Panc1 (cell line): ENCODE data around the gene TLCD2. TPM values are rescaled to one million over a fixed set of nuclear protein-coding genes. Genes with fewer than 3 reads are reported as not detected.
"Not testable (repeated sequence)": the region's sequence is repeated elsewhere in the genome, so short reads cannot be mapped to it uniquely, and the experiment has no call there.

Experiments
- ATAC-seq: fragments of 200-7000 bp; cut with Tn5 transposase; 2 replicates; pipeline ENCODE4 v1.9.1; 2020; ENCODE audit warnings: mild to moderate bottlenecking, moderate library complexity
- BruUV-seq: library from RNA; stranded (reverse); fragments of 400-500 nt; replicated peaks from 2 replicates; lab custom pipeline; 2021; lab: Mats Ljungman, UMichigan
- CTCF ChIA-PET: fragments of 300-600 bp; sonication (Branson Sonifier 250); formaldehyde crosslinking; loops from one replicate; lab custom pipeline; 2022; ENCODE audit warnings: antibody characterized with exemption; lab: Charles Lee
- POLR2A ChIA-PET: fragments of 300-600 bp; sonication (Branson Sonifier 250); formaldehyde crosslinking; loops from one replicate; lab custom pipeline; 2022; ENCODE audit warnings: antibody characterized with exemption; lab: Charles Lee
- DNase-seq: peaks from one replicate; pipeline ENCODE4 v3.0.0-alpha.2; 2010; ENCODE audit warnings: low read depth, low spot score
- H3K27ac ChIP-seq: 2 replicates; pipeline ENCODE4 v1.5.1; 2011; ENCODE audit warnings: mild to moderate bottlenecking, low read length, inconsistent platforms
- H3K27me3 ChIP-seq: fragments of 200-500 bp; sonication (Bioruptor generic); 2 replicates; pipeline ENCODE4 v1.6.0; 2014; ENCODE audit warnings: low read length, inconsistent platforms; ENCODE audit not compliant: control insufficient read depth, insufficient read depth
- H3K36me3 ChIP-seq: fragments of 200-500 bp; sonication (Bioruptor generic); 2 replicates; pipeline ENCODE4 v1.5.1; 2014; ENCODE audit warnings: inconsistent platforms, mild to moderate bottlenecking, low read length, moderate library complexity; ENCODE audit not compliant: control insufficient read depth, insufficient read depth
- H3K4me1 ChIP-seq: 2 replicates; pipeline ENCODE4 v1.5.1; 2011; ENCODE audit warnings: inconsistent platforms, mild to moderate bottlenecking, low read length, moderate library complexity; ENCODE audit not compliant: control insufficient read depth, insufficient read depth
- H3K4me3 ChIP-seq, 2 experiments: 2 replicates each; pipeline ENCODE4 v1.5.1; 2011 to 2012; ENCODE audit warnings: low read depth in 2 of 2, low read length in 2 of 2, mild to moderate bottlenecking in 2 of 2, inconsistent platforms in 1 of 2, moderate library complexity in 1 of 2
- H3K9me3 ChIP-seq: fragments of 200-500 bp; sonication (Bioruptor generic); 2 replicates; pipeline ENCODE4 v1.5.1; 2014; ENCODE audit warnings: low read depth, mild to moderate bottlenecking, inconsistent platforms, low read length, moderate library complexity; ENCODE audit not compliant: control insufficient read depth, insufficient read depth
- POLR2AphosphoS5 ChIP-seq: IDR thresholded peaks from 2 replicates; pipeline ENCODE4 v1.6.1; 2012; ENCODE audit warnings: mild to moderate bottlenecking, low read depth, low read length, moderate library complexity
- SIN3A ChIP-seq: IDR thresholded peaks from 2 replicates; pipeline ENCODE4 v1.6.1; 2012; ENCODE audit warnings: low read depth, mild to moderate bottlenecking, low read length, moderate library complexity, borderline replicate concordance; ENCODE audit not compliant: insufficient read depth
- TCF7L2 ChIP-seq: IDR thresholded peaks from 2 replicates; pipeline ENCODE4 v1.6.1; 2011; ENCODE audit warnings: mild to moderate bottlenecking, low read depth, low read length, inconsistent platforms
- in situ Hi-C: cut with HindIII; loops from 2 replicates; pipeline ENCODE4 v1.10.0; 2016; ENCODE audit warnings: low sequenced_read_pairs, low pct_unique_long_range_greater_than_20kb
- intact Hi-C: fragments of 100-400 bp; cut with micrococcal nuclease; formaldehyde crosslinking; loops from one replicate; pipeline ENCODE4 v1.10.0; 2022; ENCODE audit not compliant: unreplicated experiment
- total RNA-seq: library from RNA; stranded (reverse); gene quantifications from one replicate; pipeline ENCODE4 v1.2.1, GENCODE V29; 2021; ENCODE audit not compliant: unreplicated experiment
- TF ChIP-seq, protein P1 (sequence below), 2 experiments: IDR thresholded peaks; 2 replicates each; pipeline ENCODE4 v1.6.1; 2011 to 2012; ENCODE audit warnings: low read depth in 2 of 2, control low read depth in 1 of 2, low read length in 1 of 2, mild to moderate bottlenecking in 1 of 2, moderate library complexity in 1 of 2; ENCODE audit not compliant: insufficient read depth in 1 of 2
- TF ChIP-seq, protein P2 (sequence below): fragments of 450-650 bp; IDR thresholded peaks from 2 replicates; pipeline ENCODE4 v1.5.1; 2017; ENCODE audit warnings: mild to moderate bottlenecking

The TLCD2 gene
- total RNA-seq, 1 experiment from 2014 or later, result 7.0 TPM

DNA sequence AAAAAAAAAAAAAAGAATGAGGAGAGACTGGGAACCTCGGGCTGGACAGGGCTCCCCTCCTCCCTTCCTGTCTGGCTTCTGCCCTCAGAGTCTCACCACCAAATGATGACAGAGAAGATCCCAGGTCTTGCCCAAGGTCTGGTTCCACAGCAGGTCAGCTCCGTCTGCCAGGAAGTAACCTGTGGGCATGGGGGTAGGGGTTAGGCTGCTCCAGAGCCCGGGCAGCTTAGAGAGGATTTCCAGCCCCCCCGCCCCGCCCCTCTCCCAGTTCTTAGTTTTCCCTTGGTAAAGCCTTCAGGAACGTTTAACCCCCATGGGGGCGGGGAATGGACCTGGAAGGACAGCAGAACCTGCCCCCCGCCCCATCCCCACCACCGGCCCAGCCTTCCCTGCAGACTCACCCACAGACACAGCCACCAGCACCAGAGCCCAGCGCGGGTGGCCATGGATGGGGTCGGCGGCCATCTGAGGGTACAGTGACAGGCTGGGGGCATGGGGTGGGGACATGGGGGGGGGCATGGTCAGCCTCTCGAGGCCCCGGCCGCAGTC, 700 bp downstream of the TLCD2 start:
- ChIA-PET CTCF (no interaction called here), POLR2A (no interaction called here)
- in situ Hi-C loops (no loop called here), intact Hi-C loops (no loop called here)
- H3K27ac ChIP-seq, result peak overlapping the region; percentile 51; the same call in 1 of the 2 replicates
- TF ChIP-seq, protein P1, sequence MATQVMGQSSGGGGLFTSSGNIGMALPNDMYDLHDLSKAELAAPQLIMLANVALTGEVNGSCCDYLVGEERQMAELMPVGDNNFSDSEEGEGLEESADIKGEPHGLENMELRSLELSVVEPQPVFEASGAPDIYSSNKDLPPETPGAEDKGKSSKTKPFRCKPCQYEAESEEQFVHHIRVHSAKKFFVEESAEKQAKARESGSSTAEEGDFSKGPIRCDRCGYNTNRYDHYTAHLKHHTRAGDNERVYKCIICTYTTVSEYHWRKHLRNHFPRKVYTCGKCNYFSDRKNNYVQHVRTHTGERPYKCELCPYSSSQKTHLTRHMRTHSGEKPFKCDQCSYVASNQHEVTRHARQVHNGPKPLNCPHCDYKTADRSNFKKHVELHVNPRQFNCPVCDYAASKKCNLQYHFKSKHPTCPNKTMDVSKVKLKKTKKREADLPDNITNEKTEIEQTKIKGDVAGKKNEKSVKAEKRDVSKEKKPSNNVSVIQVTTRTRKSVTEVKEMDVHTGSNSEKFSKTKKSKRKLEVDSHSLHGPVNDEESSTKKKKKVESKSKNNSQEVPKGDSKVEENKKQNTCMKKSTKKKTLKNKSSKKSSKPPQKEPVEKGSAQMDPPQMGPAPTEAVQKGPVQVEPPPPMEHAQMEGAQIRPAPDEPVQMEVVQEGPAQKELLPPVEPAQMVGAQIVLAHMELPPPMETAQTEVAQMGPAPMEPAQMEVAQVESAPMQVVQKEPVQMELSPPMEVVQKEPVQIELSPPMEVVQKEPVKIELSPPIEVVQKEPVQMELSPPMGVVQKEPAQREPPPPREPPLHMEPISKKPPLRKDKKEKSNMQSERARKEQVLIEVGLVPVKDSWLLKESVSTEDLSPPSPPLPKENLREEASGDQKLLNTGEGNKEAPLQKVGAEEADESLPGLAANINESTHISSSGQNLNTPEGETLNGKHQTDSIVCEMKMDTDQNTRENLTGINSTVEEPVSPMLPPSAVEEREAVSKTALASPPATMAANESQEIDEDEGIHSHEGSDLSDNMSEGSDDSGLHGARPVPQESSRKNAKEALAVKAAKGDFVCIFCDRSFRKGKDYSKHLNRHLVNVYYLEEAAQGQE (IDR thresholded peaks at IDR 0.05; ENCODE audit: insufficient read depth in 1 of 2, low read depth in 2 of 2, low read length in 1 of 2), result no peak
- TF ChIP-seq, protein P2, sequence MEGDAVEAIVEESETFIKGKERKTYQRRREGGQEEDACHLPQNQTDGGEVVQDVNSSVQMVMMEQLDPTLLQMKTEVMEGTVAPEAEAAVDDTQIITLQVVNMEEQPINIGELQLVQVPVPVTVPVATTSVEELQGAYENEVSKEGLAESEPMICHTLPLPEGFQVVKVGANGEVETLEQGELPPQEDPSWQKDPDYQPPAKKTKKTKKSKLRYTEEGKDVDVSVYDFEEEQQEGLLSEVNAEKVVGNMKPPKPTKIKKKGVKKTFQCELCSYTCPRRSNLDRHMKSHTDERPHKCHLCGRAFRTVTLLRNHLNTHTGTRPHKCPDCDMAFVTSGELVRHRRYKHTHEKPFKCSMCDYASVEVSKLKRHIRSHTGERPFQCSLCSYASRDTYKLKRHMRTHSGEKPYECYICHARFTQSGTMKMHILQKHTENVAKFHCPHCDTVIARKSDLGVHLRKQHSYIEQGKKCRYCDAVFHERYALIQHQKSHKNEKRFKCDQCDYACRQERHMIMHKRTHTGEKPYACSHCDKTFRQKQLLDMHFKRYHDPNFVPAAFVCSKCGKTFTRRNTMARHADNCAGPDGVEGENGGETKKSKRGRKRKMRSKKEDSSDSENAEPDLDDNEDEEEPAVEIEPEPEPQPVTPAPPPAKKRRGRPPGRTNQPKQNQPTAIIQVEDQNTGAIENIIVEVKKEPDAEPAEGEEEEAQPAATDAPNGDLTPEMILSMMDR, result no peak
- TF ChIP-seq SIN3A (no peak), TCF7L2 (no peak), POLR2AphosphoS5 (no peak)
- BruUV-seq, result no TSS peak
- H3K4me1 ChIP-seq, result peaks cover 36% of the 10 kb centered on the region
- no peaks in the 10 kb centered on the region for H3K27me3 ChIP-seq
- no peaks in the 10 kb centered on the region for H3K9me3 ChIP-seq
- H3K36me3 ChIP-seq, result peaks cover 4% of the 10 kb centered on the region; the same call in 1 of the 2 replicates
- ATAC-seq (no peak), DNase-seq (no peak)
- peak overlapping the region; percentile 59 to 62 for H3K4me3 ChIP-seq

GRCh38 chr17:1708791-1709346, 1.3 kb downstream of the TLCD2 start:
- BruUV-seq, POLR2A ChIA-PET, H3K27ac ChIP-seq, H3K27me3 ChIP-seq, DNase-seq, H3K36me3 ChIP-seq, CTCF ChIA-PET, H3K4me3 ChIP-seq, in situ Hi-C loops, intact Hi-C loops, ATAC-seq, H3K9me3 ChIP-seq: not testable (repeated sequence)
- H3K4me1 ChIP-seq, result peaks cover 31% of the 10 kb centered on the region

GRCh38 chr17:1707107-1707506, 3.1 kb downstream of the TLCD2 start:
- in situ Hi-C loops, result no loop called here
- CTCF ChIA-PET, result no interaction called here
- POLR2A ChIA-PET, result no interaction called here

More at GRCh38 chr17:1707107-1707506, 3.1 kb downstream of the TLCD2 start:
- Histone ChIP-seq H3K27me3 (no peaks in the 10 kb centered on the region), H3K36me3 (no peaks in the 10 kb centered on the region), H3K27ac (no peak overlapping the region), H3K4me1 (peaks cover 13% of the 10 kb centered on the region), H3K9me3 (no peaks in the 10 kb centered on the region), H3K4me3 (no peak overlapping the region)
- ATAC-seq (no peak), DNase-seq (no peak)
- intact Hi-C loops, result no loop called here
- no peak for TF ChIP-seq POLR2AphosphoS5
- no peak for TF ChIP-seq TCF7L2
- no peak for TF ChIP-seq SIN3A
- TF ChIP-seq, protein P1 (IDR thresholded peaks at IDR 0.05; ENCODE audit: insufficient read depth in 1 of 2, low read depth in 2 of 2, low read length in 1 of 2), result no peak
- TF ChIP-seq, protein P2, result no peak
- no TSS peak for BruUV-seq
